ENCODE measurements around the gene SULT1C3. TPM values are rescaled to one million over a fixed set of nuclear protein-coding genes. Genes with fewer than 3 reads are reported as not detected.

SULT1C3 gene
- total and polyA plus RNA-seq, 2 of the 13 experiments (the other 11 are each of a cell fraction or from before 2014, with no cell fraction given) = not detected

- BruUV-seq (replicated peaks) = no TSS peak
- in situ Hi-C loops (cut with HindIII; ENCODE audit: extremely low pct_ligation_motif_present, low pct_unique_long_range_greater_than_20kb) (no loop called here), intact Hi-C loops (cut with micrococcal nuclease; ENCODE audit: unreplicated experiment) (no loop called here)
- Histone ChIP-seq H3K4me1 (ENCODE audit: insufficient read depth, low read length) (no peaks in the 10 kb centered on the region), H3K9ac (ENCODE audit: insufficient read depth, low read depth, low read length) (no peak overlapping the region), H3K27ac (ENCODE audit: extremely low read length, insufficient read depth, low read length) (no peak overlapping the region), H3K79me2 (ENCODE audit: insufficient read depth, low read length) (no peaks in the 10 kb centered on the region), H3K36me3 (replicated peaks in 1 of 2; ENCODE audit: control insufficient read depth in 1 of 2, insufficient read depth in 2 of 2, low read length in 2 of 2) (no peaks in the 10 kb centered on the region), H3K4me2 (ENCODE audit: low read depth, low read length) (no peak overlapping the region), H2AFZ (ENCODE audit: low read length) (no peak overlapping the region), H4K20me1 (ENCODE audit: insufficient read depth, low read length) (no peaks in the 10 kb centered on the region), H3K4me3 (replicated peaks in 1 of 3; ENCODE audit: insufficient read depth in 1 of 3, low read depth in 2 of 3, low read length in 3 of 3) (no peak overlapping the region), H3K27me3 (ENCODE audit: control insufficient read depth in 1 of 2, insufficient read depth in 2 of 2, low read length in 2 of 2) (no peaks in the 10 kb centered on the region), H3K9me3 (ENCODE audit: low read length) (no peaks in the 10 kb centered on the region)
- POLR2A ChIA-PET = no interaction called here
- ATAC-seq = no peak
- no peak for FAIRE-seq
- CTCF ChIA-PET (ENCODE audit: low intra/inter-chr PET ratio, low total read pairs) = no interaction called here
- WGBS (ENCODE audit: low lambda C conversion rate) = 2% methylated on average over 3 of the region's 3 CpGs
- peak; percentile 66 for DNase-seq (ENCODE audit: low spot score)
- TF ChIP-seq DNMT3B (CRISPR knock-in tag; conservative IDR thresholded peaks at IDR 0.05) = no peak
- no peak for TF ChIP-seq FIP1L1 (IDR thresholded peaks at IDR 0.05; ENCODE audit: borderline replicate concordance, insufficient read depth, low read depth, low read length)
- TF ChIP-seq, protein P1, sequence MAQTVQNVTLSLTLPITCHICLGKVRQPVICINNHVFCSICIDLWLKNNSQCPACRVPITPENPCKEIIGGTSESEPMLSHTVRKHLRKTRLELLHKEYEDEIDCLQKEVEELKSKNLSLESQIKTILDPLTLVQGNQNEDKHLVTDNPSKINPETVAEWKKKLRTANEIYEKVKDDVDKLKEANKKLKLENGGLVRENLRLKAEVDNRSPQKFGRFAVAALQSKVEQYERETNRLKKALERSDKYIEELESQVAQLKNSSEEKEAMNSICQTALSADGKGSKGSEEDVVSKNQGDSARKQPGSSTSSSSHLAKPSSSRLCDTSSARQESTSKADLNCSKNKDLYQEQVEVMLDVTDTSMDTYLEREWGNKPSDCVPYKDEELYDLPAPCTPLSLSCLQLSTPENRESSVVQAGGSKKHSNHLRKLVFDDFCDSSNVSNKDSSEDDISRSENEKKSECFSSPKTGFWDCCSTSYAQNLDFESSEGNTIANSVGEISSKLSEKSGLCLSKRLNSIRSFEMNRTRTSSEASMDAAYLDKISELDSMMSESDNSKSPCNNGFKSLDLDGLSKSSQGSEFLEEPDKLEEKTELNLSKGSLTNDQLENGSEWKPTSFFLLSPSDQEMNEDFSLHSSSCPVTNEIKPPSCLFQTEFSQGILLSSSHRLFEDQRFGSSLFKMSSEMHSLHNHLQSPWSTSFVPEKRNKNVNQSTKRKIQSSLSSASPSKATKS (CRISPR knock-in tag; IDR thresholded peaks at IDR 0.05) = no peak
- TF ChIP-seq, protein P2, sequence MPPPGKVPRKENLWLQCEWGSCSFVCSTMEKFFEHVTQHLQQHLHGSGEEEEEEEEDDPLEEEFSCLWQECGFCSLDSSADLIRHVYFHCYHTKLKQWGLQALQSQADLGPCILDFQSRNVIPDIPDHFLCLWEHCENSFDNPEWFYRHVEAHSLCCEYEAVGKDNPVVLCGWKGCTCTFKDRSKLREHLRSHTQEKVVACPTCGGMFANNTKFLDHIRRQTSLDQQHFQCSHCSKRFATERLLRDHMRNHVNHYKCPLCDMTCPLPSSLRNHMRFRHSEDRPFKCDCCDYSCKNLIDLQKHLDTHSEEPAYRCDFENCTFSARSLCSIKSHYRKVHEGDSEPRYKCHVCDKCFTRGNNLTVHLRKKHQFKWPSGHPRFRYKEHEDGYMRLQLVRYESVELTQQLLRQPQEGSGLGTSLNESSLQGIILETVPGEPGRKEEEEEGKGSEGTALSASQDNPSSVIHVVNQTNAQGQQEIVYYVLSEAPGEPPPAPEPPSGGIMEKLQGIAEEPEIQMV (CRISPR knock-in tag; IDR thresholded peaks at IDR 0.05; ENCODE audit: low read depth) = no peak
- no peak for TF ChIP-seq TCF12 (IDR thresholded peaks at IDR 0.05)
- no peak for TF ChIP-seq TCF12 (CRISPR knock-in tag; IDR thresholded peaks at IDR 0.05)
- TF ChIP-seq RARA (CRISPR knock-in tag; IDR thresholded peaks at IDR 0.05) = peak; percentile 55
- no peak for TF ChIP-seq BORCS8-MEF2B (CRISPR knock-in tag; IDR thresholded peaks at IDR 0.05)
- TF ChIP-seq PRPF4 (IDR thresholded peaks at IDR 0.05; ENCODE audit: low read depth, low read length, poor library complexity, severe bottlenecking) = no peak
- TF ChIP-seq, protein P3, sequence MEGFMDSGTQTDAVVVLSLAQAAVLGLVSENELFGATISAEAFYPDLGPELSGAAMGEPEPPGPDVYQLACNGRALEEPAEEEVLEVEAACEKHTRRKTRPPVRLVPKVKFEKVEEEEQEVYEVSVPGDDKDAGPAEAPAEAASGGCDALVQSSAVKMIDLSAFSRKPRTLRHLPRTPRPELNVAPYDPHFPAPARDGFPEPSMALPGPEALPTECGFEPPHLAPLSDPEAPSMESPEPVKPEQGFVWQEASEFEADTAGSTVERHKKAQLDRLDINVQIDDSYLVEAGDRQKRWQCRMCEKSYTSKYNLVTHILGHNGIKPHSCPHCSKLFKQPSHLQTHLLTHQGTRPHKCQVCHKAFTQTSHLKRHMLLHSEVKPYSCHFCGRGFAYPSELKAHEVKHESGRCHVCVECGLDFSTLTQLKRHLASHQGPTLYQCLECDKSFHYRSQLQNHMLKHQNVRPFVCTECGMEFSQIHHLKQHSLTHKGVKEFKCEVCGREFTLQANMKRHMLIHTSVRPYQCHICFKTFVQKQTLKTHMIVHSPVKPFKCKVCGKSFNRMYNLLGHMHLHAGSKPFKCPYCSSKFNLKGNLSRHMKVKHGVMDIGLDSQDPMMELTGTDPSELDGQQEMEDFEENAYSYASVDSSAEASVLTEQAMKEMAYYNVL (CRISPR knock-in tag; IDR thresholded peaks at IDR 0.05; ENCODE audit: borderline replicate concordance) = no peak
- no peak for TF ChIP-seq ATAD3A (CRISPR knock-in tag; IDR thresholded peaks at IDR 0.05)
- no peak for TF ChIP-seq ZSCAN31 (CRISPR knock-in tag; IDR thresholded peaks at IDR 0.05; ENCODE audit: low read depth)
- TF ChIP-seq, protein P4, sequence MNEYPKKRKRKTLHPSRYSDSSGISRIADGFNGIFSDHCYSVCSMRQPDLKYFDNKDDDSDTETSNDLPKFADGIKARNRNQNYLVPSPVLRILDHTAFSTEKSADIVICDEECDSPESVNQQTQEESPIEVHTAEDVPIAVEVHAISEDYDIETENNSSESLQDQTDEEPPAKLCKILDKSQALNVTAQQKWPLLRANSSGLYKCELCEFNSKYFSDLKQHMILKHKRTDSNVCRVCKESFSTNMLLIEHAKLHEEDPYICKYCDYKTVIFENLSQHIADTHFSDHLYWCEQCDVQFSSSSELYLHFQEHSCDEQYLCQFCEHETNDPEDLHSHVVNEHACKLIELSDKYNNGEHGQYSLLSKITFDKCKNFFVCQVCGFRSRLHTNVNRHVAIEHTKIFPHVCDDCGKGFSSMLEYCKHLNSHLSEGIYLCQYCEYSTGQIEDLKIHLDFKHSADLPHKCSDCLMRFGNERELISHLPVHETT (CRISPR knock-in tag; conservative IDR thresholded peaks at IDR 0.05) = no peak
- TF ChIP-seq ZNF556 (CRISPR knock-in tag; IDR thresholded peaks at IDR 0.05; ENCODE audit: borderline replicate concordance) = no peak
- no peak for TF ChIP-seq SATB2 (CRISPR knock-in tag; IDR thresholded peaks at IDR 0.05)
- TF ChIP-seq EP300 (IDR thresholded peaks at IDR 0.05; ENCODE audit: low read depth in 2 of 2, low read length in 2 of 2) = peak in 1 of 2 experiments; percentile 28; a peak in 1 of 4 replicates
- TF ChIP-seq EP300 (CRISPR knock-in tag; IDR thresholded peaks at IDR 0.05; ENCODE audit: borderline replicate concordance) = no peak
- no peak for TF ChIP-seq NR0B2 (CRISPR knock-in tag; IDR thresholded peaks at IDR 0.05)
- no peak for TF ChIP-seq FOXC1 (CRISPR knock-in tag; IDR thresholded peaks at IDR 0.05; ENCODE audit: borderline replicate concordance)
Measured at GRCh38 chr2:108193251-108193650, 46.5 kb upstream of the SULT1C3 start.

All from HepG2 (cell line).